Endothelial cell (in vitro differentiated cells): Measurements from ENCODE around the gene OTULIN. TPM values are rescaled to one million over a fixed set of nuclear protein-coding genes. Genes with fewer than 3 reads are reported as not detected.

ENCODE experiments used
- DNase-seq: peaks from one replicate; pipeline ENCODE4 v3.0.0; 2021; ENCODE audit warnings: low spot score
- H3K27ac Mint-ChIP-seq: one replicate; pipeline ENCODE4 v1.8.0; 2021; ENCODE audit warnings: mixed read lengths, inconsistent platforms; ENCODE audit not compliant: unreplicated experiment
- H3K27me3 Mint-ChIP-seq: one replicate; pipeline ENCODE4 v1.8.0; 2021; ENCODE audit warnings: mild to moderate bottlenecking, moderate library complexity, mixed read lengths, inconsistent platforms; ENCODE audit not compliant: unreplicated experiment
- H3K36me3 Mint-ChIP-seq: one replicate; pipeline ENCODE4 v1.8.0; 2021; ENCODE audit warnings: mild to moderate bottlenecking, low read depth, mixed read lengths, inconsistent platforms; ENCODE audit not compliant: unreplicated experiment
- H3K4me1 Mint-ChIP-seq: one replicate; pipeline ENCODE4 v1.8.0; 2021; ENCODE audit warnings: mild to moderate bottlenecking, mixed read lengths, inconsistent platforms; ENCODE audit not compliant: unreplicated experiment
- H3K4me3 Mint-ChIP-seq: one replicate; pipeline ENCODE4 v1.8.0; 2021; ENCODE audit warnings: mild to moderate bottlenecking, mixed read lengths, inconsistent platforms; ENCODE audit not compliant: unreplicated experiment
- H3K9me3 Mint-ChIP-seq: one replicate; pipeline ENCODE4 v1.8.0; 2021; ENCODE audit warnings: mixed read lengths, inconsistent platforms; ENCODE audit not compliant: unreplicated experiment
- CTCF ChIP-seq: fragments of 200-600 bp; sonication (generic); IDR thresholded peaks from one replicate; pipeline ENCODE4 v1.5.0; 2021; ENCODE audit warnings: antibody characterized with exemption; ENCODE audit not compliant: unreplicated experiment
- total RNA-seq: library from RNA; stranded (reverse); fragmentation: NEBNext Ultra II Directional; extraction: Animal tissue kit (Norgen Biotek cat#: 25700); gene quantifications from one replicate; pipeline ENCODE4 v1.2.1, GENCODE V29; 2021; ENCODE audit not compliant: unreplicated experiment

Gene OTULIN
- total RNA-seq, 1 donor from 2014 or later, result 39.7 TPM

- Mint-ChIP-seq H3K4me1 (peaks cover 30% of the 10 kb centered on the region), H3K36me3 (peaks cover 7% of the 10 kb centered on the region), H3K4me3 (peak overlapping the region; percentile 95), H3K27me3 (peaks cover 5% of the 10 kb centered on the region), H3K27ac (peak overlapping the region; percentile 64), H3K9me3 (no peaks in the 10 kb centered on the region)
- TF ChIP-seq CTCF, result no peak
- DNase-seq, result peak; percentile 18
Measured at GRCh38 chr5:14663734-14664269, 716 bp upstream of the OTULIN start.

GRCh38 chr5:14665101-14665822 lies 744 bp downstream of the OTULIN start:
- H3K27ac Mint-ChIP-seq, result peak overlapping the region; percentile 84
- peaks cover 5% of the 10 kb centered on the region for H3K27me3 Mint-ChIP-seq
- no peaks in the 10 kb centered on the region for H3K9me3 Mint-ChIP-seq
- peaks cover 7% of the 10 kb centered on the region for H3K36me3 Mint-ChIP-seq
- DNase-seq, result peak; percentile 24
- peak overlapping the region; percentile 97 for H3K4me3 Mint-ChIP-seq
- H3K4me1 Mint-ChIP-seq, result peaks cover 33% of the 10 kb centered on the region
- no peak for TF ChIP-seq CTCF

GRCh38 chr5:14665949-14666348 lies 1.4 kb downstream of the OTULIN start:
- Mint-ChIP-seq H3K27ac (no peak overlapping the region), H3K9me3 (no peaks in the 10 kb centered on the region), H3K27me3 (peaks cover 5% of the 10 kb centered on the region), H3K4me1 (peaks cover 35% of the 10 kb centered on the region), H3K36me3 (peaks cover 7% of the 10 kb centered on the region), H3K4me3 (peak overlapping the region; percentile 59)
- TF ChIP-seq CTCF, result no peak
- DNase-seq, result peak; percentile 31

- peak overlapping the region; percentile 59 for H3K4me3 Mint-ChIP-seq
- no peak for DNase-seq
- peaks cover 7% of the 10 kb centered on the region for H3K36me3 Mint-ChIP-seq
- H3K4me1 Mint-ChIP-seq, result peaks cover 39% of the 10 kb centered on the region
- H3K9me3 Mint-ChIP-seq, result no peaks in the 10 kb centered on the region
- peaks cover 5% of the 10 kb centered on the region for H3K27me3 Mint-ChIP-seq
- H3K27ac Mint-ChIP-seq, result no peak overlapping the region
- TF ChIP-seq CTCF, result no peak
Measured at GRCh38 chr5:14666357-14666756, 1.8 kb downstream of the OTULIN start.

- peaks cover 7% of the 10 kb centered on the region for H3K36me3 Mint-ChIP-seq
- peaks cover 5% of the 10 kb centered on the region for H3K27me3 Mint-ChIP-seq
- H3K4me1 Mint-ChIP-seq, result peaks cover 49% of the 10 kb centered on the region
- no peak overlapping the region for H3K4me3 Mint-ChIP-seq
- H3K27ac Mint-ChIP-seq, result no peak overlapping the region
- no peak for TF ChIP-seq CTCF
- DNase-seq, result no peak
- no peaks in the 10 kb centered on the region for H3K9me3 Mint-ChIP-seq
Measured at GRCh38 chr5:14667290-14667689, 2.8 kb downstream of the OTULIN start.
